ENCODE measurements around the gene HSP90AB1.

Gene HSP90AB1

GRCh38 chr6:44268095-44268628, 21.3 kb downstream of the HSP90AB1 start:
- Histone ChIP-seq H3K9ac (ENCODE audit: low read length) (no peak overlapping the region), H3K9me3 (ENCODE audit: low read length) (no peaks in the 10 kb centered on the region), H3K4me1 (ENCODE audit: insufficient read depth, low read length) (peaks cover 17% of the 10 kb centered on the region), H3K27ac (ENCODE audit: low read depth, low read length) (no peak overlapping the region), H3K4me3 (ENCODE audit: low read depth in 1 of 2, low read length in 2 of 2) (no peak overlapping the region), H3K27me3 (ENCODE audit: control insufficient read depth in 1 of 2, insufficient read depth in 2 of 2, low read length in 2 of 2) (peaks cover 38 to 42% of the 10 kb centered on the region in 2 donors), H3K36me3 (ENCODE audit: insufficient read depth, low read length) (no peaks in the 10 kb centered on the region)

GRCh38 chr6:44269178-44269920, 22.4 kb downstream of the HSP90AB1 start:
- peaks cover 6% of the 10 kb centered on the region for H3K4me1 ChIP-seq (ENCODE audit: insufficient read depth, low read length)
- no peak overlapping the region for H3K9ac ChIP-seq (ENCODE audit: low read length)

GRCh38 chr6:44269921-44270525, 23.1 kb downstream of the HSP90AB1 start, which contains the start of gene TMEM151B:
Gene TMEM151B, plus strand, starts transcription at chr6:44270450. Its CDS starts 293 bp downstream, at chr6:44270743.
- Histone ChIP-seq H3K4me3 (ENCODE audit: low read depth in 1 of 2, low read length in 2 of 2) (no peak within 1 kb of the TSS), H3K4me1 (ENCODE audit: insufficient read depth, low read length) (no peaks in the 10 kb centered on the region), H3K9ac (ENCODE audit: low read length) (no peak within 1 kb of the TSS), H3K9me3 (ENCODE audit: low read length) (no peaks in the 10 kb centered on the region), H3K36me3 (ENCODE audit: insufficient read depth, low read length) (no peaks in the 10 kb centered on the region), H3K27me3 (ENCODE audit: control insufficient read depth in 1 of 2, insufficient read depth in 2 of 2, low read length in 2 of 2) (peaks cover 52 to 55% of the 10 kb centered on the region in 2 donors), H3K27ac (ENCODE audit: low read depth, low read length) (no peak within 1 kb of the TSS)

More at GRCh38 chr6:44269178-44269920, 22.4 kb downstream of the HSP90AB1 start:
- Histone ChIP-seq H3K27me3 (ENCODE audit: control insufficient read depth in 1 of 2, insufficient read depth in 2 of 2, low read length in 2 of 2) (peaks cover 49 to 50% of the 10 kb centered on the region in 2 donors), H3K27ac (ENCODE audit: low read depth, low read length) (no peak overlapping the region), H3K9me3 (ENCODE audit: low read length) (no peaks in the 10 kb centered on the region), H3K4me3 (ENCODE audit: low read depth in 1 of 2, low read length in 2 of 2) (no peak overlapping the region), H3K36me3 (ENCODE audit: insufficient read depth, low read length) (no peaks in the 10 kb centered on the region)

- no peaks in the 10 kb centered on the region for H3K9me3 ChIP-seq (ENCODE audit: low read length)
- H3K27ac ChIP-seq (ENCODE audit: low read depth, low read length), result no peak overlapping the region
- peaks cover 52 to 62% of the 10 kb centered on the region in 2 donors for H3K27me3 ChIP-seq (ENCODE audit: control insufficient read depth in 1 of 2, insufficient read depth in 2 of 2, low read length in 2 of 2)
- H3K9ac ChIP-seq (ENCODE audit: low read length), result no peak overlapping the region
- no peaks in the 10 kb centered on the region for H3K4me1 ChIP-seq (ENCODE audit: insufficient read depth, low read length)
- no peak overlapping the region for H3K4me3 ChIP-seq (ENCODE audit: low read depth in 1 of 2, low read length in 2 of 2)
- no peaks in the 10 kb centered on the region for H3K36me3 ChIP-seq (ENCODE audit: insufficient read depth, low read length)
Observed at GRCh38 chr6:44270526-44271405, 23.9 kb downstream of the HSP90AB1 start.

DNA sequence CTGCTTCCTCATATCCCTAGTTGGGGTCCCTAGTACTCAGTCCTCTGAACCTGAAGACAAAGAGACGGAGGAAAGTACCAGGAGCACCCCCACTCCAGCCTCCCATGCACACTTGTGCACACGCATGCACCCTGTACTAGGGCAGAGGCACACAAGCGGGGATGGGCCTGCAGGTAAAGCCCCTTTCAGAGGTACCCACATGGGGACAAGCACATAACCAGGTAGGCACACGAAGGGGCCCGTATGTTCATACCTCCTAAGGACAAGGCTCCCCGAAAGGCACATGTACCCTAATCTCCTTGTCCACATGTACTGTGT, 24.5 kb downstream of the HSP90AB1 start:
- H3K36me3 ChIP-seq (ENCODE audit: insufficient read depth, low read length), result no peaks in the 10 kb centered on the region
- no peaks in the 10 kb centered on the region for H3K9me3 ChIP-seq (ENCODE audit: low read length)
- no peak overlapping the region for H3K9ac ChIP-seq (ENCODE audit: low read length)
- H3K4me1 ChIP-seq (ENCODE audit: insufficient read depth, low read length), result no peaks in the 10 kb centered on the region
- H3K27ac ChIP-seq (ENCODE audit: low read depth, low read length), result no peak overlapping the region
- peaks cover 52 to 68% of the 10 kb centered on the region in 2 donors for H3K27me3 ChIP-seq (ENCODE audit: control insufficient read depth in 1 of 2, insufficient read depth in 2 of 2, low read length in 2 of 2)
- H3K4me3 ChIP-seq (ENCODE audit: low read depth in 1 of 2, low read length in 2 of 2), result no peak overlapping the region

DNA sequence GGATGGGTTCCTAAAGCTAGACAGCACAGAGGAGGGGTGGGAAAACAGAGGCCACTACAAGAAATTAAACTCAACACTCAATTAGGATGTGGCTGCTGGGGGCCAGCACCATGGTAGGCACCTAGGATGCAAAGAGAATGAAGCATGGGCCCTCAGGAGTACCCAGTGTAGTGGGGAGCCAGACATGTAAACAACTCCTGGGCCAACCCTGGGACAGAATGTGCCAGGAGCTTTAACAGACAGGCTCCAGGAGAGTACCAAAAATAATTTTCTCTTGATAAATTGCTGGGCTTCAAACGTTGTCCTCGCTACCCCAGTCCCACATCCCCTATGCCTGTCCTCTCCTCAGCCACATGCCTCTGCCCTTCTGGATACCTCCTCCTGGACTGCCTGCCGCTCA, 25.0 kb downstream of the HSP90AB1 start:
- Histone ChIP-seq H3K9ac (ENCODE audit: low read length) (no peak overlapping the region), H3K27me3 (ENCODE audit: control insufficient read depth in 1 of 2, insufficient read depth in 2 of 2, low read length in 2 of 2) (peaks cover 52 to 73% of the 10 kb centered on the region in 2 donors), H3K36me3 (ENCODE audit: insufficient read depth, low read length) (no peaks in the 10 kb centered on the region), H3K4me3 (ENCODE audit: low read depth in 1 of 2, low read length in 2 of 2) (no peak overlapping the region), H3K4me1 (ENCODE audit: insufficient read depth, low read length) (no peaks in the 10 kb centered on the region), H3K27ac (ENCODE audit: low read depth, low read length) (no peak overlapping the region), H3K9me3 (ENCODE audit: low read length) (no peaks in the 10 kb centered on the region)

DNA sequence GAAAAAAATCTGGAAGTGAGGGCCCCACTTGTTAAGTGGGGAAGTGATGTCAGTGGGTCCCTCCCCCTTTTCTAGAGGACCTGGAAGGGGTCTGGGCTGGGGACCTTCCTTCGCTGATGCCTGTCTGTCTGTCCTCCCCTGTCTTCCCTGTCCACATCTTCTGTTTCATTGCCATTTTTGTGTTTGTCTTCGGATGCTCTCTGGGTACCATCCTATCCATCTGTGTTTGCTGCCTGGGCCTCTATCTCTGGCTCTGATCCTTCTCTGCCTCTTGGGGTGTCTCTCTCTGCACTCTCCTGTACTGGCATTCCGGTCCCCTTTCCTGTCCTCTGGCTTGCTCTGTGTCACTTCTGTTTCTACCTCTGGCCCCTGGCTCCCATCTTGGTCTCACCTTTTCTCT, 25.6 kb downstream of the HSP90AB1 start:
- Histone ChIP-seq H3K36me3 (ENCODE audit: insufficient read depth, low read length) (no peaks in the 10 kb centered on the region), H3K27me3 (ENCODE audit: control insufficient read depth in 1 of 2, insufficient read depth in 2 of 2, low read length in 2 of 2) (peaks cover 52 to 79% of the 10 kb centered on the region in 2 donors), H3K27ac (ENCODE audit: low read depth, low read length) (no peak overlapping the region), H3K9me3 (ENCODE audit: low read length) (no peaks in the 10 kb centered on the region), H3K9ac (ENCODE audit: low read length) (no peak overlapping the region), H3K4me1 (ENCODE audit: insufficient read depth, low read length) (no peaks in the 10 kb centered on the region), H3K4me3 (ENCODE audit: low read depth in 1 of 2, low read length in 2 of 2) (no peak overlapping the region)

DNA sequence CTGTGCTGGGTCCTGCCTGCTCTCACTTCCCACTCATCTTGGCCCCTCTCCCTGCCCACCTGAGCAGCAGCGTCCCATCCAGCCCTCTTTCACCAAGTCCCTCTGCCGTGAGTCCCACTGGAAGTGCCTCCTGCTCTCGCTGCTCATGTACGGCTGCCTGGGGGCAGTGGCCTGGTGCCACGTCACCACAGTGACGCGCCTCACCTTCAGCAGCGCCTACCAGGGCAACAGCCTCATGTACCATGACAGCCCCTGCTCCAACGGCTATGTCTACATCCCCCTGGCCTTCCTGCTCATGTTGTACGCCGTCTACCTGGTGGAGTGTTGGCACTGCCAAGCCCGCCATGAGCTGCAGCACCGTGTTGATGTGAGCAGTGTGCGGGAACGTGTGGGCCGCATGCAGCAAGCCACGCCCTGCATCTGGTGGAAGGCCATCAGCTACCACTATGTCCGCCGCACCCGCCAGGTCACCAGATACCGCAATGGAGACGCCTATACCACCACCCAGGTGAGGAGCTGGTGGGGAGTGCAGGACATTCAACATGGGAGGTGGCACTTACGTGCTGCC, 26.2 kb downstream of the HSP90AB1 start:
- Histone ChIP-seq H3K9me3 (ENCODE audit: low read length) (no peaks in the 10 kb centered on the region), H3K36me3 (ENCODE audit: insufficient read depth, low read length) (no peaks in the 10 kb centered on the region), H3K4me3 (ENCODE audit: low read depth in 1 of 2, low read length in 2 of 2) (no peak overlapping the region), H3K9ac (ENCODE audit: low read length) (no peak overlapping the region), H3K27me3 (ENCODE audit: control insufficient read depth in 1 of 2, insufficient read depth in 2 of 2, low read length in 2 of 2) (peaks cover 49 to 83% of the 10 kb centered on the region in 2 donors), H3K4me1 (ENCODE audit: insufficient read depth, low read length) (no peaks in the 10 kb centered on the region), H3K27ac (ENCODE audit: low read depth, low read length) (no peak overlapping the region)

GRCh38 chr6:44273617-44274016, 26.7 kb downstream of the HSP90AB1 start:
- H3K4me1 ChIP-seq (ENCODE audit: insufficient read depth, low read length), result no peaks in the 10 kb centered on the region
- no peak overlapping the region for H3K9ac ChIP-seq (ENCODE audit: low read length)
- H3K27ac ChIP-seq (ENCODE audit: low read depth, low read length), result no peak overlapping the region
- H3K4me3 ChIP-seq (ENCODE audit: low read depth in 1 of 2, low read length in 2 of 2), result no peak overlapping the region
- peaks cover 44 to 80% of the 10 kb centered on the region in 2 donors for H3K27me3 ChIP-seq (ENCODE audit: control insufficient read depth in 1 of 2, insufficient read depth in 2 of 2, low read length in 2 of 2)
- no peaks in the 10 kb centered on the region for H3K9me3 ChIP-seq (ENCODE audit: low read length)
- no peaks in the 10 kb centered on the region for H3K36me3 ChIP-seq (ENCODE audit: insufficient read depth, low read length)

GRCh38 chr6:44275271-44275748, 28.4 kb downstream of the HSP90AB1 start:
- peaks cover 32 to 70% of the 10 kb centered on the region in 2 donors for H3K27me3 ChIP-seq (ENCODE audit: control insufficient read depth in 1 of 2, insufficient read depth in 2 of 2, low read length in 2 of 2)
- no peak overlapping the region for H3K27ac ChIP-seq (ENCODE audit: low read depth, low read length)
- H3K4me1 ChIP-seq (ENCODE audit: insufficient read depth, low read length), result no peaks in the 10 kb centered on the region
- no peaks in the 10 kb centered on the region for H3K9me3 ChIP-seq (ENCODE audit: low read length)
- no peaks in the 10 kb centered on the region for H3K36me3 ChIP-seq (ENCODE audit: insufficient read depth, low read length)
- no peak overlapping the region for H3K4me3 ChIP-seq (ENCODE audit: low read depth in 1 of 2, low read length in 2 of 2)
- H3K9ac ChIP-seq (ENCODE audit: low read length), result no peak overlapping the region

Data from muscle layer of colon (tissue), 2 donors.